GM12878 (cell line): ENCODE results near the gene KIDINS220. TPM values are rescaled to one million over a fixed set of nuclear protein-coding genes. Genes with fewer than 3 reads are reported as not detected.

Experiments
- ETV6 ChIP-seq, 2 experiments: fragments of 450-650 bp in 1 of 2; IDR thresholded peaks in 1 of 2; conservative IDR thresholded peaks in 1 of 2; 2 replicates each; pipeline ENCODE4 v1.6.1; 2014; ENCODE audit warnings: antibody characterized with exemption in 1 of 2, borderline replicate concordance in 1 of 2, low read depth in 1 of 2, mild to moderate bottlenecking in 1 of 2, moderate library complexity in 1 of 2
- GABPA ChIP-seq: IDR thresholded peaks from 2 replicates; pipeline ENCODE4 v1.6.1; 2014; ENCODE audit warnings: antibody characterized with exemption, low read depth, mild to moderate bottlenecking, inconsistent platforms
- HDAC6 ChIP-seq: fragments of 200-600 bp; sonication (generic); IDR thresholded peaks from one replicate; pipeline ENCODE4 v1.8.0; 2017; ENCODE audit warnings: antibody characterized with exemption; ENCODE audit not compliant: unreplicated experiment
- MXI1 ChIP-seq: fragments of 150-350 bp; IDR thresholded peaks from 2 replicates; pipeline ENCODE4 v1.6.1; 2011; ENCODE audit warnings: low read depth, mild to moderate bottlenecking, inconsistent platforms, low read length, improper control_type of control experiment
- MYC ChIP-seq: IDR thresholded peaks from 2 replicates; pipeline ENCODE4 v1.6.1; 2011; ENCODE audit warnings: mild to moderate bottlenecking, low read length, moderate library complexity, inconsistent platforms; ENCODE audit not compliant: insufficient read depth, insufficient replicate concordance, insufficient read length, severe bottlenecking
- POU2F2 ChIP-seq: IDR thresholded peaks from 3 replicates; pipeline ENCODE4 v1.6.1; 2011; ENCODE audit warnings: low read depth, mild to moderate bottlenecking, low read length, borderline replicate concordance
- SMC3 ChIP-seq: IDR thresholded peaks from 2 replicates; pipeline ENCODE4 v1.6.1; 2011; ENCODE audit warnings: low read length, improper control_type of control experiment, borderline replicate concordance
- SREBF1 ChIP-seq: IDR thresholded peaks from 2 replicates; pipeline ENCODE4 v1.6.1; 2012; ENCODE audit warnings: mild to moderate bottlenecking, low read length
- SREBF2 ChIP-seq: IDR thresholded peaks from 2 replicates; pipeline ENCODE4 v1.6.1; 2012; ENCODE audit warnings: mild to moderate bottlenecking, low read length
- TARDBP ChIP-seq: IDR thresholded peaks from 2 replicates; pipeline ENCODE4 v1.6.1; 2016; ENCODE audit warnings: borderline replicate concordance
- WRNIP1 ChIP-seq: IDR thresholded peaks from 2 replicates; pipeline ENCODE4 v1.6.1; 2011; ENCODE audit warnings: low read depth, low read length, improper control_type of control experiment, borderline replicate concordance
- ZNF24 ChIP-seq: fragments of 450-650 bp; IDR thresholded peaks from 2 replicates; pipeline ENCODE4 v1.6.1; 2017; ENCODE audit warnings: antibody characterized with exemption, mild to moderate bottlenecking
- polyA plus RNA-seq, 11 experiments: library from polyadenylated mRNA; depleted of rRNA in 4 of 11; unstranded in 6 of 11; stranded (reverse) in 5 of 11; fragments of >200 nt; fragmentation: Nextera tagmentation in 4 of 11; fragmentation: Illumina TruSeq in 1 of 11; extraction: Ambion mirVana in 4 of 11; extraction: Trizol in 1 of 11; gene quantifications; 1 replicate in 1 of 11; 2 replicates in 10 of 11; pipeline versions ENCODE4 v1.2.1 to v1.2.3, GENCODE V29; 2011 to 2016; ENCODE audit warnings: inconsistent platforms in 2 of 11, missing spikeins in 2 of 11, low read depth in 1 of 11
- total RNA-seq, 4 experiments: library from RNA; depleted of rRNA in 3 of 4; stranded (reverse); fragments of >200 nt in 3 of 4; fragmentation: Illumina TruSeq in 1 of 4; extraction: Trizol in 1 of 4; gene quantifications; 2 replicates each; pipeline versions ENCODE4 v1.2.1 to v1.2.3, GENCODE V29; 2013 to 2021
- TF ChIP-seq, protein P1 (sequence below): fragments of 450-650 bp; IDR thresholded peaks from 2 replicates; pipeline ENCODE4 v1.6.1; 2017; ENCODE audit warnings: mild to moderate bottlenecking
- TF ChIP-seq, protein P2 (sequence below): fragments of 450-650 bp; IDR thresholded peaks from 2 replicates; pipeline ENCODE4 v1.6.1; 2017; ENCODE audit warnings: mild to moderate bottlenecking, moderate library complexity
- TF ChIP-seq, protein P3 (sequence below): IDR thresholded peaks from 2 replicates; pipeline ENCODE4 v1.6.1; 2011; ENCODE audit warnings: borderline replicate concordance, low read depth, mild to moderate bottlenecking, moderate library complexity, low read length; ENCODE audit not compliant: insufficient read depth, poor library complexity, severe bottlenecking
- TF ChIP-seq, protein P4 (sequence below): fragments of 450-650 bp; IDR thresholded peaks from 2 replicates; pipeline ENCODE4 v1.6.1; 2018; ENCODE audit warnings: borderline replicate concordance, mild to moderate bottlenecking; ENCODE audit not compliant: partially characterized antibody

KIDINS220 gene
- total and polyA plus RNA-seq, 10 of the 15 experiments (the other 5 are each of a cell fraction or from before 2014, with no cell fraction given) = 6.0 to 31.2 (median 16.0) TPM

DNA sequence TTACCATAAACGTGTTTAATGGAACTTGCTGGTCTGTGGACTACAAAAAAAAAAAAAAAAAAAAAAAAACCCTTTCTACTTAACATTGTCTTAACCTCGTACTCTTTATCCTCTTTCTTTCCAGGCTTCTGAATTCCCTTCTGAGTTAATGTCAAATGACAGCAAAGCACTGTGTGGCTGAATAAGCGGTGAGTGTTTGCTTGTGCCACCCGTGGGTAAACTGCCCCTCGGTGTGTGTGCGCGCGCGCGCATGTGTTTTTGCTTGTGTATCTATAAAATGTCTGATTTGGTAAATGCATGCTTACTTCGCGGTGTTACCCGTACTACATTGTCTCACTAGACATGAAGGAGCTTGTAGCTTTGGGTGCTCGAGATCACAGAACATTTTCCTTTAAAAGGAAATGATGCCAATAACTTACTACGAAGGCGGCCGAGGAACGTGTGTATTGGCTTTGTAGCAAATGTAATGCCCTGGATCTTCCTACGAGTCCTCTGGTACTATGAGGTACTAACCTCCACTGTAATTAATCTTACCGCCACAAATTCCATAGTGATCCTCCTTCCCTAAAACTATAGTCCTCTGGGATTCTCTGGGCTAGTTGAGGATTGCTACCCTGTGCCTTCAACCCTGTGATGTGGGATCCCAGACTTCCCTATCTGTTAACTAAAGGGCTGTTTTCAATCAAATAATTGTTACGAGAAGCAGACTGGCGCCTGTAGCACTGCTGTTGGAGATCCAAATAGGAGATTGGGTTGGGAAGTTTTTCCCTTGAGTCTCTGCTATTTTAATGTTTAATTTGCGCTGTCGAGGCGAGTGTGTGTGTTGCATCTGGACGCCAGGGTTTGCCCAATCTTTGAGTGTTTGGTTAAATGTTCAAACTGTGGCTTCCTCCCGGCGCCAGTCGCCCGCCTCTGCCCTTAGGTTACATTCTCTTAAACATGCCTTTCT is 154.4 kb downstream of the KIDINS220 start (continued):
- TF ChIP-seq, protein P1, sequence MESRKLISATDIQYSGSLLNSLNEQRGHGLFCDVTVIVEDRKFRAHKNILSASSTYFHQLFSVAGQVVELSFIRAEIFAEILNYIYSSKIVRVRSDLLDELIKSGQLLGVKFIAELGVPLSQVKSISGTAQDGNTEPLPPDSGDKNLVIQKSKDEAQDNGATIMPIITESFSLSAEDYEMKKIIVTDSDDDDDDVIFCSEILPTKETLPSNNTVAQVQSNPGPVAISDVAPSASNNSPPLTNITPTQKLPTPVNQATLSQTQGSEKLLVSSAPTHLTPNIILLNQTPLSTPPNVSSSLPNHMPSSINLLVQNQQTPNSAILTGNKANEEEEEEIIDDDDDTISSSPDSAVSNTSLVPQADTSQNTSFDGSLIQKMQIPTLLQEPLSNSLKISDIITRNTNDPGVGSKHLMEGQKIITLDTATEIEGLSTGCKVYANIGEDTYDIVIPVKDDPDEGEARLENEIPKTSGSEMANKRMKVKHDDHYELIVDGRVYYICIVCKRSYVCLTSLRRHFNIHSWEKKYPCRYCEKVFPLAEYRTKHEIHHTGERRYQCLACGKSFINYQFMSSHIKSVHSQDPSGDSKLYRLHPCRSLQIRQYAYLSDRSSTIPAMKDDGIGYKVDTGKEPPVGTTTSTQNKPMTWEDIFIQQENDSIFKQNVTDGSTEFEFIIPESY = no peak
- TF ChIP-seq ZNF24 = no peak
- no peak for TF ChIP-seq SMC3
- TF ChIP-seq, protein P2, sequence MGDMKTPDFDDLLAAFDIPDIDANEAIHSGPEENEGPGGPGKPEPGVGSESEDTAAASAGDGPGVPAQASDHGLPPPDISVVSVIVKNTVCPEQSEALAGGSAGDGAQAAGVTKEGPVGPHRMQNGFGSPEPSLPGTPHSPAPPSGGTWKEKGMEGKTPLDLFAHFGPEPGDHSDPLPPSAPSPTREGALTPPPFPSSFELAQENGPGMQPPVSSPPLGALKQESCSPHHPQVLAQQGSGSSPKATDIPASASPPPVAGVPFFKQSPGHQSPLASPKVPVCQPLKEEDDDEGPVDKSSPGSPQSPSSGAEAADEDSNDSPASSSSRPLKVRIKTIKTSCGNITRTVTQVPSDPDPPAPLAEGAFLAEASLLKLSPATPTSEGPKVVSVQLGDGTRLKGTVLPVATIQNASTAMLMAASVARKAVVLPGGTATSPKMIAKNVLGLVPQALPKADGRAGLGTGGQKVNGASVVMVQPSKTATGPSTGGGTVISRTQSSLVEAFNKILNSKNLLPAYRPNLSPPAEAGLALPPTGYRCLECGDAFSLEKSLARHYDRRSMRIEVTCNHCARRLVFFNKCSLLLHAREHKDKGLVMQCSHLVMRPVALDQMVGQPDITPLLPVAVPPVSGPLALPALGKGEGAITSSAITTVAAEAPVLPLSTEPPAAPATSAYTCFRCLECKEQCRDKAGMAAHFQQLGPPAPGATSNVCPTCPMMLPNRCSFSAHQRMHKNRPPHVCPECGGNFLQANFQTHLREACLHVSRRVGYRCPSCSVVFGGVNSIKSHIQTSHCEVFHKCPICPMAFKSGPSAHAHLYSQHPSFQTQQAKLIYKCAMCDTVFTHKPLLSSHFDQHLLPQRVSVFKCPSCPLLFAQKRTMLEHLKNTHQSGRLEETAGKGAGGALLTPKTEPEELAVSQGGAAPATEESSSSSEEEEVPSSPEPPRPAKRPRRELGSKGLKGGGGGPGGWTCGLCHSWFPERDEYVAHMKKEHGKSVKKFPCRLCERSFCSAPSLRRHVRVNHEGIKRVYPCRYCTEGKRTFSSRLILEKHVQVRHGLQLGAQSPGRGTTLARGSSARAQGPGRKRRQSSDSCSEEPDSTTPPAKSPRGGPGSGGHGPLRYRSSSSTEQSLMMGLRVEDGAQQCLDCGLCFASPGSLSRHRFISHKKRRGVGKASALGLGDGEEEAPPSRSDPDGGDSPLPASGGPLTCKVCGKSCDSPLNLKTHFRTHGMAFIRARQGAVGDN = no peak
- TF ChIP-seq, protein P3, sequence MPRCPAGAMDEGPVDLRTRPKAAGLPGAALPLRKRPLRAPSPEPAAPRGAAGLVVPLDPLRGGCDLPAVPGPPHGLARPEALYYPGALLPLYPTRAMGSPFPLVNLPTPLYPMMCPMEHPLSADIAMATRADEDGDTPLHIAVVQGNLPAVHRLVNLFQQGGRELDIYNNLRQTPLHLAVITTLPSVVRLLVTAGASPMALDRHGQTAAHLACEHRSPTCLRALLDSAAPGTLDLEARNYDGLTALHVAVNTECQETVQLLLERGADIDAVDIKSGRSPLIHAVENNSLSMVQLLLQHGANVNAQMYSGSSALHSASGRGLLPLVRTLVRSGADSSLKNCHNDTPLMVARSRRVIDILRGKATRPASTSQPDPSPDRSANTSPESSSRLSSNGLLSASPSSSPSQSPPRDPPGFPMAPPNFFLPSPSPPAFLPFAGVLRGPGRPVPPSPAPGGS = no peak
- no peak for TF ChIP-seq HDAC6
- no peak for TF ChIP-seq MYC
- TF ChIP-seq WRNIP1 = peak; percentile 44; the same call in 1 of the 2 replicates
- TF ChIP-seq SREBF1 = no peak
- no peak for TF ChIP-seq SREBF2
- TF ChIP-seq MXI1 = peak; percentile 43; the same call in 1 of the 2 replicates
- 0 out of 3 replicates have a peak, but pooled peaks have one; percentile 17 for TF ChIP-seq POU2F2
- TF ChIP-seq, protein P4, sequence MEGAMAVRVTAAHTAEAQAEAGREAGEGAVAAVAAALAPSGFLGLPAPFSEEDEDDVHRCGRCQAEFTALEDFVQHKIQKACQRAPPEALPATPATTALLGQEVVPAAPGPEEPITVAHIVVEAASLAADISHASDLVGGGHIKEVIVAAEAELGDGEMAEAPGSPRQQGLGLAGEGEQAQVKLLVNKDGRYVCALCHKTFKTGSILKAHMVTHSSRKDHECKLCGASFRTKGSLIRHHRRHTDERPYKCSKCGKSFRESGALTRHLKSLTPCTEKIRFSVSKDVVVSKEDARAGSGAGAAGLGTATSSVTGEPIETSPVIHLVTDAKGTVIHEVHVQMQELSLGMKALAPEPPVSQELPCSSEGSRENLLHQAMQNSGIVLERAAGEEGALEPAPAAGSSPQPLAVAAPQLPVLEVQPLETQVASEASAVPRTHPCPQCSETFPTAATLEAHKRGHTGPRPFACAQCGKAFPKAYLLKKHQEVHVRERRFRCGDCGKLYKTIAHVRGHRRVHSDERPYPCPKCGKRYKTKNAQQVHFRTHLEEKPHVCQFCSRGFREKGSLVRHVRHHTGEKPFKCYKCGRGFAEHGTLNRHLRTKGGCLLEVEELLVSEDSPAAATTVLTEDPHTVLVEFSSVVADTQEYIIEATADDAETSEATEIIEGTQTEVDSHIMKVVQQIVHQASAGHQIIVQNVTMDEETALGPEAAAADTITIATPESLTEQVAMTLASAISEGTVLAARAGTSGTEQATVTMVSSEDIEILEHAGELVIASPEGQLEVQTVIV = no peak
- TF ChIP-seq TARDBP = no peak
- no peak for TF ChIP-seq GABPA
- no peak for TF ChIP-seq ETV6 (conservative IDR thresholded peaks at IDR 0.05 in 1 of 2, IDR thresholded peaks at IDR 0.05 in 1 of 2; ENCODE audit: borderline replicate concordance in 1 of 2, low read depth in 1 of 2)
